ENCODE data around the gene DKC1. TPM values are rescaled to one million over a fixed set of nuclear protein-coding genes. Genes with fewer than 3 reads are reported as not detected.

The DKC1 gene
- total and polyA plus RNA-seq, 2 experiments from 2014 or later: 120 to 165 TPM

DNA sequence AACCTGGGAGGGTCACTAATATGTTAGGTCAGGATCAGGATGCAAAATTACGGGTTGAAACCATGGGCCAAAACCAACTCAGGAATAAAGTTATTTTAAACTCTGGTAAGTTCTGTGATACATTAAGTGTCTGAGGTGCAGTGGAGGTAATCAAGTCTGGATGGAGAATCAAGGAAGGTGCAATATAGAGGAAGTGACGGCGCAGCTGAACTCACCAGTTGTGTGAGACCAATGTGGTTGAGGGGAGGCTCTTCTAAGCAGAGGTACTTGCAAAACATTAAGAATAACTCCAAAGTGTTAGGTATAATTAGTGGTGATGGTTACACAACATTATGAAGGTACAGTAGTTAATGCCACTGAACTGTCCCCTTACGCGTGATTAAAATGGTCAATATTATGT is 31.5 kb upstream of the DKC1 start:
- Histone ChIP-seq H2AFZ (no peak overlapping the region), H3K4me3 (no peak overlapping the region), H3K36me3 (ENCODE audit: insufficient read depth) (no peaks in the 10 kb centered on the region), H3K4me2 (no peak overlapping the region), H3K27ac (ENCODE audit: low read depth) (no peak overlapping the region), H3K4me1 (ENCODE audit: insufficient read depth) (no peaks in the 10 kb centered on the region), H3K79me2 (replicated peaks; ENCODE audit: insufficient read depth) (no peaks in the 10 kb centered on the region), H3K9me2 (ENCODE audit: insufficient read depth) (no peaks in the 10 kb centered on the region), H3F3A (replicated peaks; ENCODE audit: low read depth) (no peaks in the 10 kb centered on the region), H4K20me1 (replicated peaks; ENCODE audit: insufficient read depth) (no peaks in the 10 kb centered on the region), H3K27me3 (ENCODE audit: insufficient read depth) (no peaks in the 10 kb centered on the region)
- H3K36me3 Mint-ChIP-seq (ENCODE audit: low read depth): no peaks in the 10 kb centered on the region
- DNase-seq (ENCODE audit: low spot score): no peak
- no peak for ATAC-seq
- no peak overlapping the region for H3K27ac Mint-ChIP-seq
- H3K4me3 Mint-ChIP-seq: no peak overlapping the region
- no peak for TF ChIP-seq JUNB (IDR thresholded peaks at IDR 0.05; ENCODE audit: unreplicated experiment)
- H3K4me1 Mint-ChIP-seq: peaks cover 4% of the 10 kb centered on the region; the same call in 2 of the 3 replicates
- H3K9me3 Mint-ChIP-seq: no peaks in the 10 kb centered on the region; the same call in 2 of the 3 replicates
- H3K27me3 Mint-ChIP-seq (ENCODE audit: insufficient read depth, low read depth, poor library complexity): peaks cover 2% of the 10 kb centered on the region

DNA sequence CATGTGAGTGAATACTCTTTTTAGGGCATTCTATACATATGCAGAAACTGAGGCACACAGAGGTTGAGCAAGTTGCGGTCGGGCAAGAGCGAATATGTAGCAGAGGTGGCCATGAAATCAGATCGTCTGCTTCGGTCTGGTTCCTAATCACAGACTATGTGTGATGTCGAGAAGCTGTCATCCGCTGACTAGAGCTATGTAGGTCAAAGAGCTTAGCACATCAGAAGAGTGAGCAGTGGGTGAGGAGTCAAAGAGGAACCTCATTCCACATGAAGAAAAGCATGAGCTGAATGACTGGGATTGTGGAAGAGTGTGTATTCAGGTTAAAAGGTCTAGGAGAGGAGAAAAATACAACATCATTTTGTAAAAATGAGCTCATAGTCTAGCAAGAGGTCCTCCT is 30.8 kb upstream of the DKC1 start:
- no peaks in the 10 kb centered on the region; the same call in 2 of the 3 replicates for H3K9me3 Mint-ChIP-seq
- H3K4me2 ChIP-seq: no peak overlapping the region

DNA sequence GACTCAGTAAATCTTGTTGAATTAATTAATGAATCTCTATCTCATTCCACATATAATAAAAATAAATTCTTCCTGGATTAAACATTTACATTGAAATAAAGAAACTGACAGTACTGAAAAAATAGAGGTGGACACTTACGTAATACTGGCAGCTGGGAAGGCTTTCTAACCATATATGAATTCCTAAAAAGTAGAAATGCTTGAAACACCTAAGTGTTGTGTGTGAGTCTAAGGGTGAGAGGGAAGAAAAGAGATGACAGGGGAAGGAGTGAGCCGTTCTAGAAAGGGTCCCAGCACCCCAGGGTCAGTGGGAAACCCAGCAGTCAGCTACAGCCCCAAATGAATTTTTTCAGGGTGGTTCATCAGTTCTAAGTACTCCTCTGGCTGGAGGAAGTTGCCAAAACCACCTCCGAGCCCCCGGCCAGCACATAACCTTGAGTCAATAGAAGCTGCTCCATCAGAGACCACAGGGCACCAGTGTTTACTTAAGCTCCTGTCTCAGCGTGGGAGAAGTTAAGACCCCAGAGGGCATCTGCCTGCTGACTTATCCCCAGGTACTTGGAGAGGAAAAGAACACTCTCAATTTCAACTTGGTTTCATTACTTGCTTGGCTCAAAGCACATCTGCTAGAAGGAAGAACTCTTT is 30.1 kb upstream of the DKC1 start:
- H3K4me2 ChIP-seq: no peak overlapping the region
- TF ChIP-seq, protein P1, sequence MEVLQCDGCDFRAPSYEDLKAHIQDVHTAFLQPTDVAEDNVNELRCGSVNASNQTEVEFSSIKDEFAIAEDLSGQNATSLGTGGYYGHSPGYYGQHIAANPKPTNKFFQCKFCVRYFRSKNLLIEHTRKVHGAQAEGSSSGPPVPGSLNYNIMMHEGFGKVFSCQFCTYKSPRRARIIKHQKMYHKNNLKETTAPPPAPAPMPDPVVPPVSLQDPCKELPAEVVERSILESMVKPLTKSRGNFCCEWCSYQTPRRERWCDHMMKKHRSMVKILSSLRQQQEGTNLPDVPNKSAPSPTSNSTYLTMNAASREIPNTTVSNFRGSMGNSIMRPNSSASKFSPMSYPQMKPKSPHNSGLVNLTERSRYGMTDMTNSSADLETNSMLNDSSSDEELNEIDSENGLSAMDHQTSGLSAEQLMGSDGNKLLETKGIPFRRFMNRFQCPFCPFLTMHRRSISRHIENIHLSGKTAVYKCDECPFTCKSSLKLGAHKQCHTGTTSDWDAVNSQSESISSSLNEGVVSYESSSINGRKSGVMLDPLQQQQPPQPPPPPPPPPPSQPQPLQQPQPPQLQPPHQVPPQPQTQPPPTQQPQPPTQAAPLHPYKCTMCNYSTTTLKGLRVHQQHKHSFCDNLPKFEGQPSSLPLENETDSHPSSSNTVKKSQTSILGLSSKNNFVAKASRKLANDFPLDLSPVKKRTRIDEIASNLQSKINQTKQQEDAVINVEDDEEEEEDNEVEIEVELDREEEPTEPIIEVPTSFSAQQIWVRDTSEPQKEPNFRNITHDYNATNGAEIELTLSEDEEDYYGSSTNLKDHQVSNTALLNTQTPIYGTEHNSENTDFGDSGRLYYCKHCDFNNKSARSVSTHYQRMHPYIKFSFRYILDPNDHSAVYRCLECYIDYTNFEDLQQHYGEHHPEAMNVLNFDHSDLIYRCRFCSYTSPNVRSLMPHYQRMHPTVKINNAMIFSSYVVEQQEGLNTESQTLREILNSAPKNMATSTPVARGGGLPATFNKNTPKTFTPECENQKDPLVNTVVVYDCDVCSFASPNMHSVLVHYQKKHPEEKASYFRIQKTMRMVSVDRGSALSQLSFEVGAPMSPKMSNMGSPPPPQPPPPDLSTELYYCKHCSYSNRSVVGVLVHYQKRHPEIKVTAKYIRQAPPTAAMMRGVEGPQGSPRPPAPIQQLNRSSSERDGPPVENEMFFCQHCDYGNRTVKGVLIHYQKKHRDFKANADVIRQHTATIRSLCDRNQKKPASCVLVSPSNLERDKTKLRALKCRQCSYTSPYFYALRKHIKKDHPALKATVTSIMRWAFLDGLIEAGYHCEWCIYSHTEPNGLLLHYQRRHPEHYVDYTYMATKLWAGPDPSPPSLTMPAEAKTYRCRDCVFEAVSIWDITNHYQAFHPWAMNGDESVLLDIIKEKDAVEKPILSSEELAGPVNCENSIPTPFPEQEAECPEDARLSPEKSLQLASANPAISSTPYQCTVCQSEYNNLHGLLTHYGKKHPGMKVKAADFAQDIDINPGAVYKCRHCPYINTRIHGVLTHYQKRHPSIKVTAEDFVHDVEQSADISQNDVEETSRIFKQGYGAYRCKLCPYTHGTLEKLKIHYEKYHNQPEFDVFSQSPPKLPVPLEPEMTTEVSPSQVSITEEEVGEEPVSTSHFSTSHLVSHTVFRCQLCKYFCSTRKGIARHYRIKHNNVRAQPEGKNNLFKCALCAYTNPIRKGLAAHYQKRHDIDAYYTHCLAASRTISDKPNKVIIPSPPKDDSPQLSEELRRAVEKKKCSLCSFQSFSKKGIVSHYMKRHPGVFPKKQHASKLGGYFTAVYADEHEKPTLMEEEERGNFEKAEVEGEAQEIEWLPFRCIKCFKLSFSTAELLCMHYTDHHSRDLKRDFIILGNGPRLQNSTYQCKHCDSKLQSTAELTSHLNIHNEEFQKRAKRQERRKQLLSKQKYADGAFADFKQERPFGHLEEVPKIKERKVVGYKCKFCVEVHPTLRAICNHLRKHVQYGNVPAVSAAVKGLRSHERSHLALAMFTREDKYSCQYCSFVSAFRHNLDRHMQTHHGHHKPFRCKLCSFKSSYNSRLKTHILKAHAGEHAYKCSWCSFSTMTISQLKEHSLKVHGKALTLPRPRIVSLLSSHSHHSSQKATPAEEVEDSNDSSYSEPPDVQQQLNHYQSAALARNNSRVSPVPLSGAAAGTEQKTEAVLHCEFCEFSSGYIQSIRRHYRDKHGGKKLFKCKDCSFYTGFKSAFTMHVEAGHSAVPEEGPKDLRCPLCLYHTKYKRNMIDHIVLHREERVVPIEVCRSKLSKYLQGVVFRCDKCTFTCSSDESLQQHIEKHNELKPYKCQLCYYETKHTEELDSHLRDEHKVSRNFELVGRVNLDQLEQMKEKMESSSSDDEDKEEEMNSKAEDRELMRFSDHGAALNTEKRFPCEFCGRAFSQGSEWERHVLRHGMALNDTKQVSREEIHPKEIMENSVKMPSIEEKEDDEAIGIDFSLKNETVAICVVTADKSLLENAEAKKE (CRISPR knock-in tag; IDR thresholded peaks at IDR 0.05): no peak

More for the DNA sequence above, 30.8 kb upstream of the DKC1 start:
- no peaks in the 10 kb centered on the region for H3K27me3 ChIP-seq (ENCODE audit: insufficient read depth)
- Mint-ChIP-seq H3K4me3 (no peak overlapping the region), H3K36me3 (ENCODE audit: low read depth) (no peaks in the 10 kb centered on the region), H3K4me1 (peaks cover 4% of the 10 kb centered on the region; the same call in 2 of the 3 replicates), H3K27ac (no peak overlapping the region), H3K27me3 (ENCODE audit: insufficient read depth, low read depth, poor library complexity) (peaks cover 3% of the 10 kb centered on the region)
- no peak for DNase-seq (ENCODE audit: low spot score)
- no peaks in the 10 kb centered on the region for H3F3A ChIP-seq (replicated peaks; ENCODE audit: low read depth)
- ATAC-seq: no peak
- no peaks in the 10 kb centered on the region for H3K79me2 ChIP-seq (replicated peaks; ENCODE audit: insufficient read depth)
- TF ChIP-seq, protein P2, sequence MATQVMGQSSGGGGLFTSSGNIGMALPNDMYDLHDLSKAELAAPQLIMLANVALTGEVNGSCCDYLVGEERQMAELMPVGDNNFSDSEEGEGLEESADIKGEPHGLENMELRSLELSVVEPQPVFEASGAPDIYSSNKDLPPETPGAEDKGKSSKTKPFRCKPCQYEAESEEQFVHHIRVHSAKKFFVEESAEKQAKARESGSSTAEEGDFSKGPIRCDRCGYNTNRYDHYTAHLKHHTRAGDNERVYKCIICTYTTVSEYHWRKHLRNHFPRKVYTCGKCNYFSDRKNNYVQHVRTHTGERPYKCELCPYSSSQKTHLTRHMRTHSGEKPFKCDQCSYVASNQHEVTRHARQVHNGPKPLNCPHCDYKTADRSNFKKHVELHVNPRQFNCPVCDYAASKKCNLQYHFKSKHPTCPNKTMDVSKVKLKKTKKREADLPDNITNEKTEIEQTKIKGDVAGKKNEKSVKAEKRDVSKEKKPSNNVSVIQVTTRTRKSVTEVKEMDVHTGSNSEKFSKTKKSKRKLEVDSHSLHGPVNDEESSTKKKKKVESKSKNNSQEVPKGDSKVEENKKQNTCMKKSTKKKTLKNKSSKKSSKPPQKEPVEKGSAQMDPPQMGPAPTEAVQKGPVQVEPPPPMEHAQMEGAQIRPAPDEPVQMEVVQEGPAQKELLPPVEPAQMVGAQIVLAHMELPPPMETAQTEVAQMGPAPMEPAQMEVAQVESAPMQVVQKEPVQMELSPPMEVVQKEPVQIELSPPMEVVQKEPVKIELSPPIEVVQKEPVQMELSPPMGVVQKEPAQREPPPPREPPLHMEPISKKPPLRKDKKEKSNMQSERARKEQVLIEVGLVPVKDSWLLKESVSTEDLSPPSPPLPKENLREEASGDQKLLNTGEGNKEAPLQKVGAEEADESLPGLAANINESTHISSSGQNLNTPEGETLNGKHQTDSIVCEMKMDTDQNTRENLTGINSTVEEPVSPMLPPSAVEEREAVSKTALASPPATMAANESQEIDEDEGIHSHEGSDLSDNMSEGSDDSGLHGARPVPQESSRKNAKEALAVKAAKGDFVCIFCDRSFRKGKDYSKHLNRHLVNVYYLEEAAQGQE (IDR thresholded peaks at IDR 0.05; ENCODE audit: unreplicated experiment): no peak
- TF ChIP-seq ZNF114 (CRISPR knock-in tag; IDR thresholded peaks at IDR 0.05) (no peak), STAT1 (IDR thresholded peaks at IDR 0.05; ENCODE audit: unreplicated experiment) (no peak), CREB1 (CRISPR knock-in tag; IDR thresholded peaks at IDR 0.05; ENCODE audit: low read depth) (no peak), EZH2phosphoT487 (IDR thresholded peaks at IDR 0.05; ENCODE audit: unreplicated experiment) (no peak)
- no peaks in the 10 kb centered on the region for H4K20me1 ChIP-seq (replicated peaks; ENCODE audit: insufficient read depth)
- no peak overlapping the region for H2AFZ ChIP-seq
- no peaks in the 10 kb centered on the region for H3K36me3 ChIP-seq (ENCODE audit: insufficient read depth)
- no peaks in the 10 kb centered on the region for H3K4me1 ChIP-seq (ENCODE audit: insufficient read depth)
- H3K4me3 ChIP-seq: no peak overlapping the region
- H3K9me2 ChIP-seq (ENCODE audit: insufficient read depth): no peaks in the 10 kb centered on the region
- H3K27ac ChIP-seq (ENCODE audit: low read depth): no peak overlapping the region

More for the DNA sequence above, 30.1 kb upstream of the DKC1 start:
- H3K4me3 ChIP-seq: no peak overlapping the region
- ATAC-seq (no peak), DNase-seq (ENCODE audit: low spot score) (no peak)
- H4K20me1 ChIP-seq (replicated peaks; ENCODE audit: insufficient read depth): no peaks in the 10 kb centered on the region
- Mint-ChIP-seq H3K27ac (no peak overlapping the region), H3K4me3 (no peak overlapping the region), H3K9me3 (no peaks in the 10 kb centered on the region; the same call in 2 of the 3 replicates), H3K4me1 (peaks cover 4% of the 10 kb centered on the region; the same call in 2 of the 3 replicates), H3K36me3 (ENCODE audit: low read depth) (no peaks in the 10 kb centered on the region), H3K27me3 (ENCODE audit: insufficient read depth, low read depth, poor library complexity) (peaks cover 4% of the 10 kb centered on the region)
- H3F3A ChIP-seq (replicated peaks; ENCODE audit: low read depth): no peaks in the 10 kb centered on the region
- H2AFZ ChIP-seq: no peak overlapping the region
- H3K4me1 ChIP-seq (ENCODE audit: insufficient read depth): no peaks in the 10 kb centered on the region
- H3K27me3 ChIP-seq (ENCODE audit: insufficient read depth): no peaks in the 10 kb centered on the region
- H3K27ac ChIP-seq (ENCODE audit: low read depth): no peak overlapping the region
- no peaks in the 10 kb centered on the region for H3K36me3 ChIP-seq (ENCODE audit: insufficient read depth)
- no peaks in the 10 kb centered on the region for H3K79me2 ChIP-seq (replicated peaks; ENCODE audit: insufficient read depth)
- H3K9me2 ChIP-seq (ENCODE audit: insufficient read depth): no peaks in the 10 kb centered on the region

Data from GM23338 (cell line).